GM12865 (cell line): ENCODE results near the gene TCP11.

Source experiments
- DNase-seq: peaks from one replicate; pipeline ENCODE4 v3.0.0; 2010; ENCODE audit warnings: low read depth
- H3K4me3 ChIP-seq: 2 replicates; pipeline ENCODE4 v1.5.1; 2011; ENCODE audit warnings: mild to moderate bottlenecking, low read depth, low read length, control low read depth
- TF ChIP-seq, protein P1 (sequence below): IDR thresholded peaks from 2 replicates; pipeline ENCODE4 v1.5.1; 2011; ENCODE audit warnings: low read length, control low read depth, low read depth, inconsistent platforms; ENCODE audit not compliant: insufficient read depth; ENCODE audit errors: missing control alignments

Gene TCP11

DNA sequence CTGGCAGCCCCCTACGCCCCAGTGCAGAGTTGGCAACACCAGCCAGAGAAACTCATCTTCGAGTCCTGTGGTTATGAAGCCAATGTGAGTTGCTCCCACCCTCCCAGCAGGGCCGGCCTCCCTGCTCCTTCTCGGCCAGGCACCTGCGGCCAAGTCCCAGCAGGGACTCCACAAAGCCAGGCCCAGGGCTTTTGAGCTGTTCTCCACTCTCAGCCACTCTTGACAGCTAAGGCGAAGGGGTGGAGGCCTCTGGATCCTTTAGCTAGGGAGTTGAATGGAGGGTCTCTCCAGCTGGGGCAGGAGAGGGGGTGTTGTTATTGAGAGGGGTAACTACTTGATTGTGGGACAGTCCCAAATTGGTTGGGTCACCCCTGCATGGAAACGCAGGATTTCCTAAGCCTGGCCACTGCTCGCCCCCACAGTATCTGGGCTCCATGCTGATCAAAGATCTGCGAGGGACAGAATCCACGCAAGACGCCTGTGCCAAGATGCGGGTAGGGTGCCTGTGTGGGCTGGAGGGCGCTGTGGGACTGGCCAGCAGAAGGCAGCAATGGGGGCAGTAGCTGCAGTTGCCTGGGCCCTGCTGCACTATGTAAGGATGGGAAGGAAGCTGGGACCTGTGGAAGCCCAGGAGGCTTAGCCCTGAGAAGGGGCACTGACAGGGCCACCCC is 58.3 kb downstream of the TCP11 start:
- TF ChIP-seq, protein P1, sequence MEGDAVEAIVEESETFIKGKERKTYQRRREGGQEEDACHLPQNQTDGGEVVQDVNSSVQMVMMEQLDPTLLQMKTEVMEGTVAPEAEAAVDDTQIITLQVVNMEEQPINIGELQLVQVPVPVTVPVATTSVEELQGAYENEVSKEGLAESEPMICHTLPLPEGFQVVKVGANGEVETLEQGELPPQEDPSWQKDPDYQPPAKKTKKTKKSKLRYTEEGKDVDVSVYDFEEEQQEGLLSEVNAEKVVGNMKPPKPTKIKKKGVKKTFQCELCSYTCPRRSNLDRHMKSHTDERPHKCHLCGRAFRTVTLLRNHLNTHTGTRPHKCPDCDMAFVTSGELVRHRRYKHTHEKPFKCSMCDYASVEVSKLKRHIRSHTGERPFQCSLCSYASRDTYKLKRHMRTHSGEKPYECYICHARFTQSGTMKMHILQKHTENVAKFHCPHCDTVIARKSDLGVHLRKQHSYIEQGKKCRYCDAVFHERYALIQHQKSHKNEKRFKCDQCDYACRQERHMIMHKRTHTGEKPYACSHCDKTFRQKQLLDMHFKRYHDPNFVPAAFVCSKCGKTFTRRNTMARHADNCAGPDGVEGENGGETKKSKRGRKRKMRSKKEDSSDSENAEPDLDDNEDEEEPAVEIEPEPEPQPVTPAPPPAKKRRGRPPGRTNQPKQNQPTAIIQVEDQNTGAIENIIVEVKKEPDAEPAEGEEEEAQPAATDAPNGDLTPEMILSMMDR, result no peak
- no peak for DNase-seq
- H3K4me3 ChIP-seq, result no peak overlapping the region

DNA sequence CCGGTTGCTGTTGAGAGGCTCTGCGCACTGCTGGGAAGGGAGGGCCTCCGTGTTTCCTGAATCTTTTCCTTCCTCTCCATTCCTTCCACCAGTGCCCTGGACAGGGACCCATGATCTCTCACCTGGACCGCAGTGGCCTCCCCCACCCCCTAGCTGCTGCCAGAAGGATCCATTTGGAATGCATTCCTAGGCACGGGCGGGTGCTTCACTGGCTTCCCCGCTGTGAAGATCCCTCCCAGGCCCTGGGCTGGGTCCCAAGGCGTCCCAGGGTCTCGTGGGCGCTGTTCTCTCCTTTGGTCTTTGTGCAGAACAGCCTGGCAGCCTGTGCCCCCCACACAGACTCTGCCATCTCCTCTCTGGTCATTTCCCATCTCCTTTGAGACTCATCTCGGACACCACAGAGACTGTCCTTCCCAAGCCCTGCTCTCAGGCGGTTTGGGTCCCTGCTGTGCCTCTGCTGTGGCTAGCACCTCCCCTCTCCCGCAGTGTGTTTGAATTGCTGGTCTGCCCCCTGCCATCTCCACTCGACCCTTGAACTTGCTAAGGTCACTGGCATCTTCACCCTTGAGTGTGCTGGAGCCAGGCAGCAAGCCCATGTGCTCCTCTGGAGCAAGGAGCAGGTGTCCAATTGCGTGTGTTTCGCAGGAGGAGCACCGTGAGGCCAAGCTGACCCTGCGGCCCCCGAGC is 59.0 kb downstream of the TCP11 start:
- TF ChIP-seq, protein P1, result no peak
- no peak overlapping the region for H3K4me3 ChIP-seq
- no peak for DNase-seq

DNA sequence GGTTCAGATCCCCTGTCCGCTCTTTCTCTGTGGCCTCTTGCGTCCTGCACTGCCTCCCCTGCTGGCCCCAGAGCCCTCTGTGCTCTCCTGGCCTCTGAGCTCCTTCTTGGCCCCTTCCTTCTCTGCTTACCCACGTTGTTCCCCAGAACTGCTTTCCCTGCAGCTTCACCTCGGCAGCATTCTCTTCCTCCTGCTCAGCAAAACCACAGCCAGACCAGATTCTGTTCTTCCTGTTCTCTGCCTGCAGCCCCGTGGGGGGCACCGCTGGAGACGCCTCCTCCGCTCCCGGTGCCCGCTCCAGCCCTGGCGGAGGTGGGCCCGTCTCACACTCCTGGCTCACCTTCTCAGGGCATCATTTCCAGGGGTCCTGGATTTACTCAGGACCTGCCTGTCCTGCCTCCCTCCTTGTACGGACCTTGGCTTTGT is 59.7 kb downstream of the TCP11 start:
- TF ChIP-seq, protein P1, result no peak
- DNase-seq, result no peak
- no peak overlapping the region for H3K4me3 ChIP-seq

DNA sequence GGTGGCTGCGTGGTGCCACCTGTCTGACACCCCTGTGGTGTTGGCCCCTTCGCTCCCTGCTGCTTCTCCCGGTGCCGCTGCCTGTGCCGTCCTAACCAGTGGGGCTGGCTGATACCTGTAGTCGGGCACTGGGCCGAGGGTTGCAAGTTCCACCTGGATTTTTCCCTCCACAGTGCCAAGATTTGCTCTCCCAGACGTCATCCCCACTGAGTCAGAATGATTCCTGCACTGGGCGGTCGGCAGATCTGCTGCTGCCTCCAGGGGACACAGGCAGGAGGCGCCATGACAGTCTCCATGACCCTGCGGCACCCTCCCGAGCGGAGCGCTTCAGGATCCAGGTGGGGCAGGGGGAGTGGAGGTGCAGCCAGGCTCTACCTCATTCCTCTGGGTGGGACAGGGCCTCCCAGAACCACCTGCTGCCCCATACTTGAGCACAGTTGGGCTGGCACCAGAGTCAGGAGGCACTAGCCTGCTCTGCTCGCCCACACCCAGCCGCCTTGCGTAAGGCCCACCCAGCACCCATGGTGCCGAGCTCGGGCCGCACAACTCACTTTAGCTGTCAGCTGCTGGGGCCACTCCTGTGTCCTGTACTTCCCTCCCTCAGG is 60.2 kb downstream of the TCP11 start:
- H3K4me3 ChIP-seq, result no peak overlapping the region
- TF ChIP-seq, protein P1, result no peak
- no peak for DNase-seq

DNA sequence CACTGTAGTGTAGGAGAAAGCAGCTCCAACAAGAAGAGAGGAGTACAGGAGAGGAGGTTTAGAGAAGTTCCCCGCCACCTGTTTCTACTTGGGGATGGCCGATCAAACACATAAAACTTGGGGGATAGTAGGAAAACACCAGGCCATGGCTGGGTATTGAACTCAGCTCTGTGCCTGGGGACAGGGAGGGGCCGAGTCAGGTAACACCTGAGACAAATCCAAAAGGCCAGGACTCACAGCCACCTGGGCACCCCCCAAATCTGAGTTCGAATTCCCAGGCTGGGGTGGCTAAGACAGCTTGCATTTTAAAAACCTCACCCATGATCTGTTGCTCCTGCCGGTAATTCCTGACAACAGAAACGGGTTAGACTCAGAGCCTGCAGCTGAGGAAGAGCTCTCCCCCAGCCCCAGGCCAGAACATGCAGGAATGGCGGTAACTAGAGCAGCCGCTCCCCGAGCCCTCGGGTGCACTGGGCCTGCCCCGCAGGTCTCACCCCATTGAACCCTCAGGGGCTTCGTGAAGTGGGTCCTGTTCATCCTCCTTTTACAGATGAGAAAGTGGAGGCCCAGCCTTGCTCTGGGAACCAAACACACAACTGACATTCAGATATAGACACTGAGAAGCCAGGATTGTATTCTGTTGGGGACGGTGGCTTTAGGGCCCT is 61.0 kb downstream of the TCP11 start:
- no peak overlapping the region for H3K4me3 ChIP-seq
- no peak for DNase-seq
- TF ChIP-seq, protein P1, result no peak

DNA sequence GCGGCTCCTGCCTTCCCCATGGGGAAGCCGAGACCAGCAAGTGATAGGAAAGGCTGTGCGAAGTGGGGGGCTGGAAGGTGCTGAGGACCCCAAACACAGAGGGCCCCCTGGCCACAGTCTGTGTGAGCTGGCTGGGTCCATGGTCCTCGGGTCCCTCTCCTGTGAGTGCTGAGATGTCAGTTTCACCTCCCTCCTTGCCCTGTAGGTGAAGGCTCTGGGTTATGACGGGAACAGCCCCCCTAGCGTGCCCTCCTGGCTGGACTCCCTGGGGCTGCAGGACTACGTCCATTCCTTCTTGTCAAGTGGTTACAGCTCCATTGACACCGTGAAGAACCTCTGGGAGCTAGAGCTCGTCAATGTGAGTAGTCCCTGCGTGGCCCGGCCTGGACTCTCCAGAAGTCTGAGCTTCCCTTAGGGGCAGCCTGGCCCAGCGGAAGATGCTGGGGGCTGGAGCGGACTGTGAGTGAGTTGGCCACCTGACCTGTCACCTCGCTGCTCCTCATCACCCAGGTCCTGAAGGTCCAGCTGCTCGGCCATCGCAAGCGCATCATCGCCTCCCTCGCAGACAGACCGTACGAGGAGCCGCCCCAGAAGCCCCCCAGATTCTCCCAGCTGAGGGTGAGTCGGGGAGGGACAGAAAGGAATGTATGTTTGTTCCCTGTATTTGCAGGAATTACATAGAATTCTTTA is 61.7 kb downstream of the TCP11 start:
- DNase-seq, result no peak
- H3K4me3 ChIP-seq, result no peak overlapping the region
- TF ChIP-seq, protein P1, result no peak
